NCI-H2227 (cell line): Measurements from ENCODE around the gene HES6.
A peak's percentile ranks its signal among the peaks of the same experiment; 100 is the strongest.
"Not testable (repeated sequence)": the region's sequence is repeated elsewhere in the genome, so short reads cannot be mapped to it uniquely, and the experiment has no call there.

Experiments used
- DNase-seq: peaks from one replicate; lab custom pipeline; 2025; ENCODE audit not compliant: unreplicated experiment; lab: John Stamatoyannopoulos, UW

The HES6 gene

DNA sequence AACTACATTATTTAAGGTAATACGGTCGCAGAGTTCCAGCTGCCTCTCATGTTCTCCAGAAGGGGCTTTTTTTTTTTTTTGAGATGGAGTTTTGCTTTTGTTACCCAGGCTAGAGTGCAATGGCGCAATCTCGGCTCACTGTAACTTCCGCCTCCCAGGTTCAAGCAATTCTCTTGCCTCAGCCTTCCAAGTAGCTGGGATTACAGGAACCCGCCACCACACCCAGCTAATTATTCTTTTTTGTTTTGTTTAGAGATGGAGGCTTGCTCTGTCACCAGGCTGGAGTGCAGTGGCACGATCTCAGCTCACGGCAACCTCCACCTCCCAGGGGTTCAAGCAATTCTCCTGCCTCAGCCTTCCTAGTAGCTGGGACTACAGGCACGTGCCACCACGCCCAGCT lies 33.6 kb upstream of the HES6 start:
- not testable (repeated sequence) for DNase-seq

DNA sequence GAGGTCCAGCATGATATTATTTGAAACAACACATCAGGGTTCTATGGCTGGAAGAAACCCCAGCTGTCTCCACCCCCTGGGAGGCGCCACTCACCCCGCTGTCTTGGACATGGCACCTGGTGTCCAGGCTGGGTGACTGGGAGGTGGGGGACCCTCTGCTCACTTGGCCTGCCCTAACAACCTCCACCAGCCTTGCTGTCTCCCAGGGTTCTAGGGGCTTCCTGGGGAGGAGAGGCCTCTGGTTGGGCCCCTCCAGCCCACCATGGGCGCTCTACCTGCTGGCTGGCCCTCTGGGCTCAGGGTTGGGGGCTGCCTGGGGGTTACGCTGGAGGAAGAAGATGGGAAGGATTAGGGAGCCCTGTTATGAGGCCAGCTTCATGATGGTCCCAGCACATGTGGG lies 32.3 kb upstream of the HES6 start:
- DNase-seq, result no peak

DNA sequence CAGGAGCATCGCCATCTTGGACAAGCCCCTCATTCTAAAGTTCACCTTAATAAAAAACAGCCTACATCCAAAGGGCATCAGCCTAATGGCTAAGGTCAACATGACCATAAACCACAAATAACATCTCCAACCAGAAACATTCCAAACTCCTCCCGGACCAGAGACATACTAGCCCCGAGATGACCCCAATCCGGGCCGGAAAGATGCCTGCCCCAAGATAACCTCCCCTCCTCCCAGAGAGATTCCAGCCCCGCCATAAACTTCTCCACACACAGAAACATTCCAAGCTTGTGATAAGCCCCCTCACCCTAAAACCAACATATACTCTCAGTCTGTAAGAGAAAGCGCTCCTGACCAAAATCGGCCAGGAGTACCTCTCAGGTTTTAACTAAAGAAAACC lies 31.8 kb upstream of the HES6 start:
- not testable (repeated sequence) for DNase-seq

DNA sequence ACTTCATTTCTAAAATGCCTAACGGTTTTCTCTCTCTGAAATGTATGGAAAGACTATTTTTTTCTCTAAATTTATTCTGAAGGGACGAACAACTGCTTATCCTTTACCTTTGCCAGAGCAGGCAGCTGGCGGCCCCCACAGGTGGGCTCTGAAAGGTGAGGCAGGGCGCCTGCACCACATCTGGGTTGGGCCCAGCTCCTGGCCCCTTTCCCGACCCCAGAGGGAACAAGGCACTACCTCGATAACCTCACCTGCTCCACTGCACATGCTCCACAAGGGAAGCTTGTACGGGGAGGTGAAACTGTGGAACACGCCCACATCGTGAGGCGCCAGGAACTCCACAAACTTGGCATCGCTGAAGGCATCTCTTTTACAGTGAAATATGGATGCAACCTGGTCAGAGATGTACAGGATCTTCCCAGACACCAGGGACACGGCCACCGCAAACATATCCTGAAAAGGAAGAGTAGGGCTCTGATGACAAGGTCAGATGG lies 31.3 kb upstream of the HES6 start:
- no peak for DNase-seq

DNA sequence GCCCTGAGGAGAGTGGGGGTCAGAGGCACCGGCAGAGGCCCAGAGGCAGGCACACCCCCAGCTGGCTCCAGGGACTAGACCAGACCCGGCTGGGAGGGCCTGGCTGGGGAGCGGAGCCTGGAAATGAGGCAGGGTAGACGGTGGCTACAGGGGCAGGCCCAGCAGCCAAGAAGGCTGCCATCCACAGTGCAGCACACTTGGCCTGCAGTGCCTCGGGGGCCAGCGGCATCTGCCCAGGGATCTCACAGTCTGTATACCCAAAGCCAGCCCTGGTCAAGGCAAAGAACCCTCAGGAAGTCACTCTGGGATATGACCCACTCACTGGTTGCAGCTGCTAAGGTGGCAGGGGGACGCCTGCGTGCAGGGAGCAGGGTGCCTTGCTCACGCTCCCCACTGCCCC lies 30.8 kb upstream of the HES6 start:
- no peak for DNase-seq

DNA sequence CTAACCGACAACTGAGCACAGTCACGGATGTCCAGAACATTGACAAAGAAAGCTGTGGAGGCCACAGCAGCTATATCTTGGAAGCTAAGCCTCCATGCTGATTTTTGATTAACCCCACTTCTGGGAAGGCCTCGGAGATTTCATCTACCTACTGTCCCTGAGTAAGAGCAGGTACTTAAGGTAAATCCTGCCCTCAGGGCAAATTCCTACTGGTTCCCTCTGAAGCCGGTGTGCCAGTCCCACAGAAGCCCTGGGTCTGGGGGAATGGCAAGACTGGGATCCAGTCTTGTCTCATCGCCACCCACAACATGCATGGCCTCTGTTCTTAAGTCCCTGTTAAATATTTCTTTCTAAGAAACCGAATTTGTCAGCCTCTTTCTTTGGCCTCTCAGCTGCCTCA lies 29.9 kb upstream of the HES6 start:
- DNase-seq, result no peak

DNA sequence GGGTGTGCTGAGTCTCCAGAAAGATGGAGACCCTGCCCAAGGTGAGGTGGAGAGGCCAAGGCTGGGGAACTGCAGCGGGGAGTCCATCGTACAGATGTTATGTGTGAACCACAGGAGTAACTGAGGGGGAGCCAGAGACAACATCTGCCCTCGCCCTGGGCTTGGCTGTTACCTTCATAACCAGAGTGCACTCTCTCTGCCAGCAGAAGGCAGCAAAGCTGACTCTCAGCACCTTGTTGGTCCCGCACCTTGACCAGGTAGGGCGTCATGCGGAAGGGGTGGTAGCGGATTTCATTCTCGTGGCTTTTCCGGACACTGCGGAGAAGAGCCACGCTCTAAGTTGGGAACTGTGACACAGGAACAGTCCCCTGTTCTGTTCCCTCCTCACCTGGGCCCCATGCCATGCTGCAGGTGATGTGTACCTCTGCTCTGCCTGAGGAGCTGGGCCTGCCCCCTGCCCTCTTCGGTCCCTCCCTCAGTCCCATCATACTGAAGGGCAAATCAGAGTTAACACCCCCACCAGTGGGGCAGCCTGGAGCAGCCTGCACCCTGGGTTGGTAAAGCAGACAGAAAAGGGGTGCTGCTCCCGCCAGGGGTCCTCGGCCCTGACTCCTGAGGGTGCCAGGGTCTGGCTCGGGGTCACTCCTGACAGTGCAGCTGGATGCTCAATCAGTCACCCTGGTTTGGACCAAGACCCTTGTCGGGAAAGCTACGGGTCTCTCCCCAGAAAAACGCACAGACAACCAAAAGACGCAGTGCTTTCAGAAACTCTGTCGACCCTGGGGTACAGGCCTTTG lies 28.2 kb upstream of the HES6 start:
- no peak for DNase-seq

DNA sequence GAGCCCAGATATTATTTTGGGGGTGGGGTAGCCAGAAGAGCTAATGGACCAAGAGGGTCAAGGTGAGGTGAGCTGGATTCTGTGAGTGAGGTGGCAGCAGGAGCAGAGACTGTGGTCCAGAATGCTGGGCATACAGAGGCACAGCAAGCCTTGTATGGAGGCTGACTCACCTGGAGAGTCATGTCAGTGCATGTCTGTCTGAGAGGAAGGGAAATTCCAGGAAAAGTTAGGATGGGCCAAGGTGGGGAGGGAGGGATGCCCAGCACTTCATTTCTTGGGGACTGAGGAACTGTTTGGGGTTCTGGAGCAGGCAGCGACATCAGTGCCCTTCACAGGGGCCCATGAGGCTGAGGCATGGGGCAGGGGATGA lies 27.5 kb upstream of the HES6 start:
- DNase-seq, result no peak

DNA sequence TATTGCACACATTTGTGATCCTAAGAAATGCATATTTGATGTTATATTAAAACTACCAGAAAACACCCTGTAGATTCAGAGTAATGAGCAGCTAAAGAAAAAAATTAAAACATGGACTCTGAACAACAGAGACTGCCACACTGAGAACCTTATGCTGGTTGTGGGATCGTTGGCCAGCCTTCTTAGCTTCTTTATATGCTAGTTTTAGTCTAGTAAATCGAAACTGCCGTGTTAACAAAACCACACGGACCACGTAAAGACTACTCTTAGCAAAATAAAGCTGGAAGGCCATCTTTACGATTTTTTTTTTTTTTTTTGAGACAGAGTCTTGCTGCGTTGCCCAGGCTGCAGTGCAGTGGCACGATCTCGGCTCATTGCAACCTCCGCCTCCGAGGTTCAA lies 25.8 kb upstream of the HES6 start:
- DNase-seq, result no peak

DNA sequence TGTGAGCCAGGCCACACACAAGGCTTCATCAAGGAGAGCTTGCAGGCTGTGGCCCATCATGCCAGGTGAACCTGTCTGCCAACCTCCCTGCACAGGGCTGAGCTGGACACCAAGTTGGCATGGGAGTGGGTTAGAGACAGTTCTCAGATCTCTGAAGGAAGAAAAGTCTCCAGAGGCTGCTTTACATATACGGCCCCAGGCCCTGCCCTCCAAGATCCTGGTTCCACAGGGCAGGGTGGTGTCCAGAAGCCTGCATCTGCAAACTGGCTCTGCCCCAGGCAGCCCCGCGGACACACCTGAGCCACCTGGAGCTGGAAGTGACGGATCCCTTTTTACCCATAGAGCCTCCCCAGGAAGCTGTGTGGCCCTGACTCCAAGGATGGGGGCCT lies 24.2 kb upstream of the HES6 start:
- DNase-seq, result no peak

DNA sequence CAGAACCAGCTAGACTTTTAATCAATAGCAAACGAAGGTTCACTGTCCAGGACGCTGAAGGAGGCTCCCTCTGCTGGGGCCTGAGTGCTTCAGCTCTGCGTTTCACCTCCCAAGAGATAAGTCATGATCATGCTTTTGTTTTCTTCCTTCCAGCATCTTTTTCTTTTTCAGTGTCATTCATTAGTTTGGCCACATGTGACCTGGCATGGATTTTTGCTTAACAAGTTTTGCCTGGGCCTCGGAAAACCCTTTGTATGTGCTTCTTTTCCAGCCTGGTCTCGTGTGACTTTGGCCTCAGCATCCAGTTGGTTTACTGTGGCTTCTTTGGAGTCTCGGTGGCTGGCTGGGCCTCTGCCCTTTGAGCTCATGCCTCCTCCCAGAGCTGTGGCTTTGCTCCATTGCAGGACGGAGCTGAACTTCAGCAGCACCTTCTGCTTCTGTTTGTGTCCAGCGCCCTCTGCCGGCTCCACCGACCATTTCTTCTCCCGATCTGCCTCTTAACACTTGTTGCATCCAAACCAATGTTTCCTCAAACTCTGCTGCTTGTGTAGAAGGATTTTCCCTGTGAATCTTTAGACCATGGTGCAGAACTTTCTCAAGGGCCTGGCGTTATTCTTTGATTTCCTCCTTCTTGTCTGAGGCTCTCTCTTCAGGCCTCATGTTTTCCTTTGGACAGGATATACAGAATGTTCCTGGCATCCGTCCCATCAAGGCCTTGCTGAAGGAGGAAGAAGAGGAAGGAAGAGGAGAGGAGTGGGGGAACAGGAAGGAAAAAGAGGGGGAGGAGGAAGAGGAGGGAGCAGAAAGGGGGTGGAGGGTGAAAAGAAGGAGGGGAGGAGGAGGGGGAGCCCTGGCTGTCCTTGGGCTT lies 23.6 kb upstream of the HES6 start:
- peak; percentile 74 for DNase-seq

DNA sequence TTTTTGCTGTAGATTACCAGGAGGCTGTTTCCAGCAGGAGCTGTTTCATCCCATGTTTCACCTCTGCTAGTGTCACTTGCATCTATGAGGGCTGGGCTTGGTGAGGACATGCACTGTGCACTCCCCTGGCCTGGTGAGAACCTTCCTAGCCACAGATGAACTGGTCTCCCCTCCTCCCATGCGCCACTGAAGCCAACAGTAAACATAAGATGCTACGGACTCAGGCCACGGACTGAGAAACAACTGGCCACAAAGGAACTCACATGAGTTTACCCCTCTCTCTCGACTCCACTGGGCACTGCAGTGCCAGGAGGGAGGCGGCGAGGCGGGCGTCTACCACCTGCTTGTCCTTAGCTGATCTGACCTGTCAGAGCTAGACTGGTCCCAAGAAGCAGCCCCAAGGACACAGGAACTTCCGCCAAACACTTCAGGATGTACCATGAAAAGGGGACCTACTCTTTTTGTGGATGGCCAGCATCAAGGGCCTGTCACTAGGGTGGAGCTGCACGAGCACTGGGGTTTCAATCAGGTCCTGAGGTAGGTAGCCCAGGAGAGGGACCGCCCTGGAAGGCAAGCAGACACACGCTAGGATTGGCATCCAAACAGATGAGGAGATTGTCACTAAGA lies 22.8 kb upstream of the HES6 start:
- no peak for DNase-seq

DNA sequence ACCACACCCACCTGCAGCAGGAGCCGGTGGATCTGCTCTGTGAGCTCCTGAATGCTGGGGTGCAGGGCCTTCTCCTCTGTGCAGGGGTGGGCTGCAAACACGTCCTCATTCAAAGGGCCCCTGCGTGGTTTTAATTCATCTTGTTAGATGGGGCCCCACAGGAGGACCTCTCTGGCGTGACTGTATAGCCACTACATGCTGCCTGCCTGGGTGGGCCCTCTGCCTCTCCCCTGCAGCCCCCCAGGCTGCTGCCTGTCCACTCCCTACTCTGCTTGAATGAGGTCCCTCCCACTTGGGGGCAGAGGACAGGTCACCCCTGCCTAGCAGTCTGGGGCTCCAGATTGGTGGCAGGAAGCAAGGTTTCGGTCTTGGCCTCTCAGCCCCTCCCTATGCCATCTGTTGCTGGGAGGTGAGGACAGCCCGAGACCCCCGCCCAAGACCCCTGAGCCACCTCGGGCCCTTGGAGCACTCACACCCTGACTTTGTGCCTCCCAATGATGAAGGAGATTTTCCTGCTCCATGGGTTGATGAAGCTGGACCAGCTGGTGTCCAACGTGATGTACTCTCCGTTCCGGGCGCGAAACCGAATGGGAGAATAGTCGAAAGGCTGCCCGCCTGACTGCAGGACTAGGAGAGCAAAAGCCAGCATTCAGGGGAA lies 22.0 kb upstream of the HES6 start:
- DNase-seq, result no peak

DNA sequence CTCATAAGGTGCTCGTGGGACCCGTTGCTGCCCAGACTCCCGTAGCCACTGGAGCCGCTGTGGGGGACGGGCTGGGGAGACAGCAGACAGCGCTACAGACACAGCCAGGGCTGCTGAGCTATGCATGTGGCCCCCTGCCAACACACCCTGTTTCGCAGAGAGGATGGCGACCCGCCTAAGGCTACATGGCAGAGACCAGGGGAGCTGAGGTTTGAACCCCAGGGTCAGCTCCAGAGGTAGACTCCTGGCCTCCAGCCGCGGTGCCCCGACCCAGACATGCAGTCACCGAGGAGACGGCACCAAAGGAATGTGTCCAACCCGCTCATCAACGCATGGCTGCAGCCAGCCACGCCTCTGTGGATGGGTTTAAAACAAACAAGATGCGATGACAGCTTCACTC lies 21.0 kb upstream of the HES6 start:
- DNase-seq, result no peak

DNA sequence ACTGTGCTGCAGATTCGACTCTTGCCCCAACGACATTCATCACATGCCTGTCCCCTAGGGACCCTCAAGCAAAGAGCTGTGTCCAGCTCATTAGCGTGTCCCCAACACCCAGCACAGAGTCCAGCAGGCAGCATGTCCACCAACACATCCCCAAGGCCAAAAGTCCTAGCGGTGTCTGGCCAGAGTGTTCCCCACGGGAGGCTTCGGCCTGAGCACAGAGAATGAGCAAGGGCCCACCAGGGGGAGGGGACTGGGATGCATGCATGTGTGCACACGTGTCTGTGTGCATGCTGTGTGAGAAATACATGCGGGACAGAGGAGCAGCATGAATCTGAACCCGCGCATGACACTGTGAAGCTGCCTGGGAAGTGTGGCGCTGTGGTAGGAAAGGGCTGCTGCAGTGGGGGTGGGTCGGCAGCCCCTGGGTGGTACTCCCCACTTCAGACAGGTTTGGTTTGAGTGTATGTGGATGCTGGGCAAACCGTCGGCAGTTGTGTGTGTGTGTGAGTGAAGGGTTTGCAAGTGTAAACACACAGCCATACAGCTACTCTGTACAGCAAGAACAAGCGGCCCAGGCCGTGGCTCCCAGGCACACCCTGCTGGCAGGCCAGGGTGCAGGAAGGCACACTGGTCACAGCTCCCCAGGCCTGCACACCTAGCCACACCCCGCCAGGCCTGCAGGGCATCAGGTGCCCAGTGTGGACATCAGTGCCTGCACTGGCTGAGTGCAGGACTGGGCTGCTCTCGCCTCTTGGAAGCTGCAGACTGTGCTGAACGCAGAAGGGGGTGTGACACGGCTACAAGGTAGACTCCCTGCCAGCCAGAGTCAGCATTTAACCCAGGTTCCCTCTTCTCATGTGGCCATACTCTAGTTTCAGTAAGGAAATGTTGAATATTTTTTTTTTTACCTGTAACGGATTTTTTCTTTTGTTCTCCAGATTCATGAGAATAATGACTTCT lies 19.5 kb upstream of the HES6 start:
- no peak for DNase-seq

DNA sequence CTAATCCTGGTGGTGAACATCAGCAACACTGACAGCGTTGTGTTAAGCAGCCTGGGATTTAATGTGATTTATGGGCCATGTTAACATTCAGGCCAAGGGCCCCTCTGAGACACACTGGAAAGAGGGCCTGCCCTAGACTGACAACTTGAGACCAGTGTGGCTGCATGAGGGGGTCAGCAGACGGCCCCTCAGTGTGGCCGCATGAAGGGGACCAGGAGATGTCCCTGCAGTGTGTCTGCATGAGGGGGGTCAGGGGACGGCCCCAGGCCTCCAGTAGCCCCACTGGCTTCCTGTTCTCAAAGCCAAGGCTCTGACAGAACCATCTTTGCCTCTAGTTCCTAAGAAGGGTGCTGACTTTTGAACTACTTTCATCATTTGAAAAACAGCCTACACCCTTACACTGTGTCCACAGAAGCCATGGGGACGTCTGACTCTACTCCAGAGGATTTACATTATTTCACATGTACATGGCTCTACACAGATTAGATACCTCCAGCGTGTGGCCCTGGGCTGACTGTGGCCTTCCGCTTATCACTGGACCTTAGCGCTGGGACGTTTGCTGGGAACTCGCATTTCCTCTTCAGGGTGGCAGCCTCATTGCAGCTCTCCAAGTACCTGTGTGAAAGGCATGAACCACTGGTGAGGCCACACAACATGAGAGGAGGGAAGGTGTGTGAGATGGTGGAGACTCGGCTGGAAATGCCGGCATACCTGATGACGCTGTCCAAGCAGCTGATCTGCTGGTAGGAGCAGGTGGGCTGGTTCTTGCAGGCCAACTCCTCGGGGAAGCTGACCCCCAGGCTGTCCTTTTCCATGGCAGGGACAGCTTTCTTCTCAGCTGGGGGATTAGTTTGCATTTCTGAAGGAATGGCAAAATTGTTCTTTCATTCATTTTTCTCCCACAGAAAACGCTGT lies 18.2 kb upstream of the HES6 start:
- no peak for DNase-seq

DNA sequence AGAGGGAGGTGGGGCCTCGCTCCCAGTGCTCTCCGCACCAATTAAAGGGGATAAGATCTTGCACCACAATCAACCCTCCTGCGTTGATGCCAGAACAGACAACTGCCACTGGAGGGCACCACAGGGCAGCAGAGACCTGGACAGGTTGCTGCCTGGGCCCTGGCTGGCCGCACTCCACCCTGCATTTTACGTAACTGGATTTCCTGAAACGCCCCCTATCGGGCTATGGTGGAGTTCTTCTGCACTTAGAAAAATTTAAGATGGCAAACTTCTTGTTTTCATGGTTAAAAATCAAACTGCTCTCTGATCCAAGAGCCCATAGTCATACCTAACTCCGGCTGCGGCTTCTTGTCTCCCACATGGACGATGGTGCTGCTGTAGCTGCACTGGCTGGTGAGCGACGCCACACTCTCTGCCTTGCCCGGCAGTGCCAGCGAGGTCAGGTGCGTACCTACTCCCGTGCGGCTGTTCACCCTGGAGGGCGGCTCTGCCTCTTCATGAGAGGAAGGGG lies 16.8 kb upstream of the HES6 start:
- DNase-seq, result peak; percentile 86

DNA sequence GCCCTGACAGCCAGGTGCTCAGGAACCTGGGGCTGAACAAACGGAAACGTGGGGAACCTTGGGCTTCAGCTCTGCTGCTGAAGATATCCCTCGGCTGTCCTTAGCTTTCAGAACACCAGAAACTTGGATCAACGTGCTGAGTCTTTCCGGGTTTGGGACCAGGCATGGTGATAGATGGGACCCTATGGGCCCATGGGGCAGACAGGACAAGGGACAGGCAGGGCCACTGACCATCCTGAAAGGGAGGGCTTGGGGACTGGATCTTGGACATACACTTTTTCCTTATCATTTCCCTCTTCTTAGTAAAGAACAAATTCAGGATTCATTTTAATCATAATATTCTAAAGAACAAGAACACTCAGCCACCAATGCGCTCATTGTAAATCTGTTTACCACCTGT lies 16.3 kb upstream of the HES6 start:
- no peak for DNase-seq

DNA sequence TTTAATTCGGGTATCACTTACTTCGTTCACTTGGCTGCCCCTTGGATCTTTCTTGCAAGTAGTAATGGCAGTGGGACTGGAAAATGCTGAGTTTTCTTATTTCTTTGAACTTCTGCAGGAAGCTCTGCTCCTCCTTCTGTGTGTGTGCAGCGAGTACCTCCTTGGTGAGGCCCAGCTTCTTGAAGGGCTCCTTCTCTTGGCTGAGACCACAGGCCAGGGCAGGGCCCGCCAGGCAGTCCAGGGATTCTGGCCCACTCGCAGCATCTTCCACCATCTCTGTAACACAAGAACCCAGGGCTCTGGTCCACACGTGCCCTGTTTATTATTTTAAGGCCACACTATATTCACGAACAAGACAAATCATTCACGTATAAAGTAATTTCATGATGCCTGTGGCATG lies 15.8 kb upstream of the HES6 start:
- DNase-seq, result no peak
